Measurements from ENCODE around the gene ATP11A. TPM values are rescaled to one million over a fixed set of nuclear protein-coding genes. Genes with fewer than 3 reads are reported as not detected.

ATP11A gene
- total RNA-seq, 1 donor from 2014 or later = 72.0 TPM

GRCh38 chr13:112730157-112730671, 40.4 kb downstream of the ATP11A start:
- H3K36me3 Mint-ChIP-seq (ENCODE audit: low read depth) = peaks cover 3% of the 10 kb centered on the region
- peaks cover 10% of the 10 kb centered on the region for H3K4me1 Mint-ChIP-seq (ENCODE audit: low read depth)
- no peaks in the 10 kb centered on the region for H3K27me3 Mint-ChIP-seq (ENCODE audit: low read depth)
- no peaks in the 10 kb centered on the region for H3K9me3 Mint-ChIP-seq
- H3K4me3 Mint-ChIP-seq (ENCODE audit: low read depth) = no peak overlapping the region
- no peak for DNase-seq (ENCODE audit: low spot score)
- no peak overlapping the region for H3K27ac Mint-ChIP-seq
- intact Hi-C loops (cut with micrococcal nuclease) = no loop called here

DNA sequence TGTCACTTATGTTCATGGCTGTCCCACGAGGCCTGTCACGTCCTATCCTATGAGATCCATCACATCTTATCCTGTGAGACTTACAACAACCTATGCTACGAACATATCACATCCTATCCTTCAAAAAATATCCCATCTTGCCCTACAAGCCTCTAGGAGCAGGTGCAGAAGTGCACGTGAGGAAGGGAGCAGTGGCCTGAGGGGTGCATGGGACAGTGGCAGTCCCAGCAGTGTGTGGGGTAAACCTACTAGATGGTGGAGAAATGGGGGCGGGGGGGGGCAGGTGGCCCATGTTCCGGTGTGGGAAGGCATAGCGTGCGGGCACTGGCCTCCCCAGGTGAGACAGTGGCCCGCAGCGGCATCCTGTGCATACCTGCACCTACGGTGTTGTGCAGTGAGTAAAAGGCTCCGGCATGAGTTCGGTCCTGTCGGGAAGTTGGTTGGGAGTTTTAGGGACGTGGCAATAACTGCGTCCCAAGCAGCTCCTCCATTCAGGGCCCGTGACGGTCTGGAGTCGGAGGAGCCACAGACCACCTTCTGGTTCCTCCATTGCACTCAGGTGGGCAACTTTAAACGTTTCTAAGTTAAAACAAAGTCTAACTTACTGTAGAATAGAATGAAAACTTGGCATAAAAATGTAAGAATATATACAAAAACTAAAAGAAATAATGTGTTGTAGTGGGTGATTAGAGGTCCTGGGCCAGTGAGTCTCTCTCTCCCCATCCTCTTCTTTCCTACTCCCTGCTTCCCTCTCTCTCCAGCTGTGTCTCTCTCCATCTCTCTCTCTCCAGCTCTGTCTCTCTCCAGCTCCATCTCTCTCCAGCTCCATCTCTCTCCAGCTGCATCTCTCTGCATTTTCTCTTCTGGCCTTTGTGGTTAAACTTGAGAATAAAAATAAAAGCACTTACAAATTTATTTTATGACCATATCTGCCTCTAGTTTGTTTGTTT, 42.1 kb downstream of the ATP11A start:
- Mint-ChIP-seq H3K27ac (no peak overlapping the region), H3K36me3 (ENCODE audit: low read depth) (no peaks in the 10 kb centered on the region), H3K4me3 (ENCODE audit: low read depth) (no peak overlapping the region), H3K9me3 (no peaks in the 10 kb centered on the region), H3K27me3 (ENCODE audit: low read depth) (no peaks in the 10 kb centered on the region), H3K4me1 (ENCODE audit: low read depth) (peaks cover 2% of the 10 kb centered on the region)
- intact Hi-C loops (cut with micrococcal nuclease) = no loop called here
- DNase-seq (ENCODE audit: low spot score) = no peak

DNA sequence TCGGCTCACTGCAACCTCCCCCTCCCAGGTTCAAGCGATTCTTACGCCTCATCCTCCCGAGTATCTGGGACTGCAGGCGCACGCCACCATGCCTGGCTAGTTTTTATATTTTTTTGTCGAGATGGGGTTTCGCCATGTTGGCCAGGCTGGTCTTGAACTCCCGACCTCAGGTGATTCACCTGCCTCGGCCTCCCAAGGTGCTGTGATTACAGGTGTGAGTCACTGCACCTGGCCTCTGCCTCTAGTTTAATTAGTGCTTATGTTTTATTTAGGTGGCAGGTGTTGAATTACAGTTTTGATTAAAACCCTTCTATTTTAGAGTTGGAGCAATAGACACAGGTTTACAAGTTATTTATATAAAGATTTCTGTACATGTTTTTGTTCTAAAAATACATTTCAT, 42.8 kb downstream of the ATP11A start:
- Mint-ChIP-seq H3K4me1 (ENCODE audit: low read depth) (peaks cover 2% of the 10 kb centered on the region), H3K27me3 (ENCODE audit: low read depth) (no peaks in the 10 kb centered on the region), H3K9me3 (no peaks in the 10 kb centered on the region), H3K27ac (no peak overlapping the region), H3K36me3 (ENCODE audit: low read depth) (no peaks in the 10 kb centered on the region), H3K4me3 (ENCODE audit: low read depth) (no peak overlapping the region)
- no peak for DNase-seq (ENCODE audit: low spot score)
- intact Hi-C loops (cut with micrococcal nuclease) = no loop called here

- Mint-ChIP-seq H3K9me3 (no peaks in the 10 kb centered on the region), H3K4me3 (ENCODE audit: low read depth) (no peak overlapping the region), H3K4me1 (ENCODE audit: low read depth) (peaks cover 2% of the 10 kb centered on the region), H3K27me3 (ENCODE audit: low read depth) (no peaks in the 10 kb centered on the region), H3K36me3 (ENCODE audit: low read depth) (no peaks in the 10 kb centered on the region), H3K27ac (no peak overlapping the region)
- intact Hi-C loops (cut with micrococcal nuclease) = no loop called here
- no peak for DNase-seq (ENCODE audit: low spot score)
Observed at GRCh38 chr13:112733112-112733511, 43.3 kb downstream of the ATP11A start.

GRCh38 chr13:112733661-112734379, 44.0 kb downstream of the ATP11A start:
- Mint-ChIP-seq H3K27ac (no peak overlapping the region), H3K36me3 (ENCODE audit: low read depth) (no peaks in the 10 kb centered on the region), H3K4me3 (ENCODE audit: low read depth) (no peak overlapping the region), H3K9me3 (no peaks in the 10 kb centered on the region), H3K4me1 (ENCODE audit: low read depth) (peaks cover 2% of the 10 kb centered on the region), H3K27me3 (ENCODE audit: low read depth) (no peaks in the 10 kb centered on the region)
- DNase-seq (ENCODE audit: low spot score) = no peak
- intact Hi-C loops (cut with micrococcal nuclease) = no loop called here

GRCh38 chr13:112734696-112735547, 45.1 kb downstream of the ATP11A start:
- no peak for DNase-seq (ENCODE audit: low spot score)
- intact Hi-C loops (cut with micrococcal nuclease) = no loop called here
- H3K9me3 Mint-ChIP-seq = no peaks in the 10 kb centered on the region
- H3K36me3 Mint-ChIP-seq (ENCODE audit: low read depth) = no peaks in the 10 kb centered on the region
- H3K27ac Mint-ChIP-seq = no peak overlapping the region
- H3K4me1 Mint-ChIP-seq (ENCODE audit: low read depth) = peaks cover 2% of the 10 kb centered on the region
- no peak overlapping the region for H3K4me3 Mint-ChIP-seq (ENCODE audit: low read depth)
- H3K27me3 Mint-ChIP-seq (ENCODE audit: low read depth) = no peaks in the 10 kb centered on the region

DNA sequence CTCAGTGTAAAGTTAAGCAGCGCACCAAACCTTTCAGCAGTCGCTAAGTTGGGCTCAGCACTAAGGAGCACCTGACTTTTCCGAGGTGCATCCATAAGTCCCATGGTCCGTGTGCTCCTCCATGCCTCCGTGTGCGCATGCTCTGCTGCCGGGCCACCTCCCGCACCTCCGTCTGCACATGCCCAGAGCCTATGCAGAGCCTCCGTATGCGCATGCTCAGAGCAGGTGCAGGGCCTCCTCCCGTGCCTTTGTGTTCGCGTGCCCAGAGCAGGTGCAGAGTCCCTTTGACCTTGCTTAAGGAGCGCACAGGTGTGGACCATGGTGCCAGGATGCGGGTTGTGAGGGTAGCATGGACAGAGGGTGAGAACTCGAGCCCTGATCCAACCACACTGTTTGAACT, 46.0 kb downstream of the ATP11A start:
- Mint-ChIP-seq H3K4me3 (ENCODE audit: low read depth) (no peak overlapping the region), H3K27ac (no peak overlapping the region), H3K27me3 (ENCODE audit: low read depth) (no peaks in the 10 kb centered on the region), H3K36me3 (ENCODE audit: low read depth) (no peaks in the 10 kb centered on the region), H3K9me3 (no peaks in the 10 kb centered on the region), H3K4me1 (ENCODE audit: low read depth) (peaks cover 2% of the 10 kb centered on the region)
- intact Hi-C loops (cut with micrococcal nuclease) = no loop called here
- DNase-seq (ENCODE audit: low spot score) = no peak

- intact Hi-C loops (cut with micrococcal nuclease) = no loop called here
- no peak for DNase-seq (ENCODE audit: low spot score)
- no peaks in the 10 kb centered on the region for H3K36me3 Mint-ChIP-seq (ENCODE audit: low read depth)
- H3K27ac Mint-ChIP-seq = no peak overlapping the region
- H3K9me3 Mint-ChIP-seq = no peaks in the 10 kb centered on the region
- H3K27me3 Mint-ChIP-seq (ENCODE audit: low read depth) = no peaks in the 10 kb centered on the region
- H3K4me3 Mint-ChIP-seq (ENCODE audit: low read depth) = no peak overlapping the region
- no peaks in the 10 kb centered on the region for H3K4me1 Mint-ChIP-seq (ENCODE audit: low read depth)
Observed at GRCh38 chr13:112737294-112737693, 47.5 kb downstream of the ATP11A start.

GRCh38 chr13:112738606-112739005, 48.8 kb downstream of the ATP11A start:
- DNase-seq (ENCODE audit: low spot score) = no peak
- no peaks in the 10 kb centered on the region for H3K36me3 Mint-ChIP-seq (ENCODE audit: low read depth)
- H3K27me3 Mint-ChIP-seq (ENCODE audit: low read depth) = no peaks in the 10 kb centered on the region
- no peaks in the 10 kb centered on the region for H3K4me1 Mint-ChIP-seq (ENCODE audit: low read depth)
- no peaks in the 10 kb centered on the region for H3K9me3 Mint-ChIP-seq
- intact Hi-C loops (cut with micrococcal nuclease) = no loop called here
- no peak overlapping the region for H3K4me3 Mint-ChIP-seq (ENCODE audit: low read depth)
- no peak overlapping the region for H3K27ac Mint-ChIP-seq

DNA sequence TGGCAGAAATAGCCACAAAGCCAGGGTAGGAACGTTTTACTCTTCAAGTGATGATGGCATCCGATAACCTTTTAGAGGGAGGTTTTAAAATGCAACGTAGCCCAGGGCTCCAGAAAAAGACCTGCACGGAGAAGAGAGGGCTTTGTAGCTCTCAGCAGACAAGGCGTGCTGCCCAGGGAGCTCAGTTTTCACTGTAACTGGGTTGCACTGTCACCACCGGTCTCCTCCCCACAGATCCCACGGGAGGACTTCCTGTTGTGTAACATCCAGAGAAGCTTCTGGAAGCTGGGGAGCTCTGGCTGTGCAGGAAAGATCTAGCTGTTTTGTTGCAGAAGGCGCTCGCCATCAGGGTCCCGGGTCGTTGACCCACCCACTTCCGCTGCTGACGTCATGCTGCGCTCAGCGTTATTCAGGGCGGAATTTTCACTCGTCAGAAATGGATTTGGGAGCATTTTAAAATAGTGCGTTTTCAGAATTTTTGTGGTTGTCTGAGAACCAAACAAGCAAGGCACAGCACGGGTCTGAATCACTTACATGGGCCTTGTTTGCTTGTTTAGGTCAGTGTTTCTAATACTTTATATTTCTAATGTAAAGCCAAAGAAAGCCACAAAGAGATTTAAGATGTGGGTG, 50.8 kb downstream of the ATP11A start:
- H3K27me3 Mint-ChIP-seq (ENCODE audit: low read depth) = no peaks in the 10 kb centered on the region
- H3K27ac Mint-ChIP-seq = no peak overlapping the region
- no peak for DNase-seq (ENCODE audit: low spot score)
- no peaks in the 10 kb centered on the region for H3K4me1 Mint-ChIP-seq (ENCODE audit: low read depth)
- no peaks in the 10 kb centered on the region for H3K9me3 Mint-ChIP-seq
- H3K36me3 Mint-ChIP-seq (ENCODE audit: low read depth) = no peaks in the 10 kb centered on the region
- intact Hi-C loops (cut with micrococcal nuclease) = no loop called here
- no peak overlapping the region for H3K4me3 Mint-ChIP-seq (ENCODE audit: low read depth)

GRCh38 chr13:112741185-112741755, 51.4 kb downstream of the ATP11A start:
- Mint-ChIP-seq H3K4me1 (ENCODE audit: low read depth) (no peaks in the 10 kb centered on the region), H3K9me3 (no peaks in the 10 kb centered on the region), H3K27ac (no peak overlapping the region), H3K27me3 (ENCODE audit: low read depth) (no peaks in the 10 kb centered on the region), H3K36me3 (ENCODE audit: low read depth) (no peaks in the 10 kb centered on the region), H3K4me3 (ENCODE audit: low read depth) (no peak overlapping the region)
- no peak for DNase-seq (ENCODE audit: low spot score)
- intact Hi-C loops (cut with micrococcal nuclease) = no loop called here

Measured in activated T-helper 2 cell treated with anti-CD3 and anti-CD28 coated beads, Interferon-gamma antibody, Interleukin-2, Interleukin-4, amounts not matched to agents 10 μg/mL and 5 μg/mL and 100 μg/mL, durations not matched to agents 14 hours and 24 hours and 36 hours (primary cell).